K562 (cell line): ENCODE data around the gene SIGLEC5. TPM values are rescaled to one million over a fixed set of nuclear protein-coding genes. Genes with fewer than 3 reads are reported as not detected.

Experiments used
- AFF1 ChIP-seq, 2 experiments: fragments of 450-650 bp; IDR thresholded peaks; 2 replicates each; pipeline ENCODE4 v1.6.1; 2018; ENCODE audit warnings: mild to moderate bottlenecking in 2 of 2, low read depth in 1 of 2; ENCODE audit not compliant: partially characterized antibody in 2 of 2
- CHAMP1 ChIP-seq: fragments of 450-650 bp; IDR thresholded peaks from 2 replicates; pipeline ENCODE4 v1.6.1; 2016; ENCODE audit warnings: mild to moderate bottlenecking
- DEAF1 ChIP-seq: fragments of 450-650 bp; formaldehyde crosslinking; IDR thresholded peaks from 2 replicates; pipeline ENCODE4 v1.4.0; 2020; ENCODE audit warnings: mild to moderate bottlenecking, moderate library complexity
- ELF4 ChIP-seq: fragments of 450-650 bp; formaldehyde crosslinking; IDR thresholded peaks from 2 replicates; pipeline ENCODE4 v1.4.0; 2022; ENCODE audit warnings: missing genetic modification characterization
- FOXA1 ChIP-seq: fragments of 450-650 bp; IDR thresholded peaks from 2 replicates; pipeline ENCODE4 v1.6.1; 2016; ENCODE audit warnings: mild to moderate bottlenecking, borderline replicate concordance
- MEF2D ChIP-seq: conservative IDR thresholded peaks from 2 replicates; pipeline ENCODE4 v1.6.1; 2016; ENCODE audit warnings: low read depth, missing genetic modification characterization, missing compliant biosample characterization
- MLLT1 ChIP-seq, 2 experiments: fragments of 450-650 bp; IDR thresholded peaks; 2 replicates each; pipeline ENCODE4 v1.6.1; 2016
- NELFE ChIP-seq: IDR thresholded peaks from 2 replicates; pipeline ENCODE4 v1.6.1; 2011; ENCODE audit warnings: mild to moderate bottlenecking; ENCODE audit not compliant: insufficient read depth, insufficient read length
- NFYB ChIP-seq: IDR thresholded peaks from 2 replicates; pipeline ENCODE4 v1.6.1; 2011; ENCODE audit warnings: mild to moderate bottlenecking, moderate library complexity; ENCODE audit not compliant: insufficient read length; ENCODE audit errors: extremely low read depth
- RUNX1 ChIP-seq: sonication (generic); IDR thresholded peaks from 2 replicates; pipeline ENCODE4 v1.6.1; 2016; ENCODE audit warnings: antibody characterized with exemption, low read depth
- SNIP1 ChIP-seq: fragments of 450-650 bp; IDR thresholded peaks from 2 replicates; pipeline ENCODE4 v1.7.1; 2017; ENCODE audit warnings: low read depth, mild to moderate bottlenecking
- USF1 ChIP-seq: sonication (generic); formaldehyde crosslinking; IDR thresholded peaks from 2 replicates; pipeline ENCODE4 v1.9.0; 2022; ENCODE audit warnings: mild to moderate bottlenecking, missing genetic modification reagents
- ZFP36 ChIP-seq: fragments of 150-350 bp; IDR thresholded peaks from 2 replicates; pipeline ENCODE4 v1.6.1; 2018; ENCODE audit warnings: low read length, low read depth; ENCODE audit not compliant: partially characterized antibody
- ZNF165 ChIP-seq: fragments of 250-450 bp; sonication (Bioruptor Pico); IDR thresholded peaks from 2 replicates; pipeline ENCODE4 v1.4.0; 2020; ENCODE audit warnings: borderline replicate concordance
- ZNF398 ChIP-seq: fragments of 250-450 bp; sonication (Bioruptor Pico); IDR thresholded peaks from 2 replicates; pipeline ENCODE4 v1.8.0; 2021; ENCODE audit warnings: moderate library complexity, mild to moderate bottlenecking, inconsistent platforms
- polyA plus RNA-seq, 8 experiments: library from polyadenylated mRNA; depleted of rRNA in 4 of 8; stranded (reverse) in 5 of 8; unstranded in 3 of 8; fragments of >200 nt; fragmentation: Nextera tagmentation in 2 of 8; fragmentation: Illumina TruSeq in 1 of 8; extraction: Ambion mirVana in 2 of 8; extraction: Trizol in 1 of 8; gene quantifications; 2 replicates each; pipeline versions ENCODE4 v1.2.1 to v1.2.3, GENCODE V29; 2011 to 2014; ENCODE audit warnings: inconsistent platforms in 1 of 8, missing spikeins in 1 of 8
- total RNA-seq, 7 experiments: library from RNA; depleted of rRNA in 6 of 7; stranded (reverse); fragments of >200 nt in 6 of 7; fragmentation: Illumina TruSeq in 2 of 7; extraction: Trizol in 2 of 7; gene quantifications; 2 replicates each; pipeline versions ENCODE4 v1.2.1 to v1.2.3, GENCODE V29; 2011 to 2021; ENCODE audit warnings: low replicate concordance in 1 of 7

SIGLEC5 gene
- total and polyA plus RNA-seq, 9 of the 15 experiments (the other 6 are each of a cell fraction or from before 2014, with no cell fraction given): 0.14 TPM; not detected in 8

GRCh38 chr19:51570962-51571575, 59.1 kb downstream of the SIGLEC5 start, which contains the start of gene ZNF175 (continued):
- TF ChIP-seq CHAMP1: no peak
- TF ChIP-seq RUNX1: no peak
- TF ChIP-seq NELFE: no peak
- no peak for TF ChIP-seq DEAF1 (CRISPR knock-in tag)
- no peak for TF ChIP-seq ZFP36
- TF ChIP-seq SNIP1: peak; percentile 30; the same call in 1 of the 2 replicates
- TF ChIP-seq ZNF165: no peak
- no peak for TF ChIP-seq ELF4
- no peak for TF ChIP-seq AFF1 (IDR thresholded peaks at IDR 0.05; ENCODE audit: low read depth in 1 of 2, partially characterized antibody in 2 of 2)
- no peak for TF ChIP-seq NFYB
- no peak for TF ChIP-seq FOXA1
- no peak for TF ChIP-seq USF1 (CRISPR knock-in tag)
- TF ChIP-seq MLLT1 (IDR thresholded peaks at IDR 0.05): peak; percentile 40 to 64; a peak in 3 of 4 replicates
- TF ChIP-seq ZNF398 (CRISPR knock-in tag): no peak
- peak; percentile 40; the same call in 1 of the 2 replicates for TF ChIP-seq MEF2D (tag)
